ENCODE results near the gene SRP72.
"Not testable (repeated sequence)": the region's sequence is repeated elsewhere in the genome, so short reads cannot be mapped to it uniquely, and the experiment has no call there.

The SRP72 gene

GRCh38 chr4:56465599-56466295 is 1.7 kb upstream of the SRP72 start:
- DNase-seq, result no peak

GRCh38 chr4:56466296-56466761 is 1.1 kb upstream of the SRP72 start:
- not testable (repeated sequence) for DNase-seq

- no peak for DNase-seq
Observed at GRCh38 chr4:56466910-56467283, 520 bp upstream of the SRP72 start.

DNA sequence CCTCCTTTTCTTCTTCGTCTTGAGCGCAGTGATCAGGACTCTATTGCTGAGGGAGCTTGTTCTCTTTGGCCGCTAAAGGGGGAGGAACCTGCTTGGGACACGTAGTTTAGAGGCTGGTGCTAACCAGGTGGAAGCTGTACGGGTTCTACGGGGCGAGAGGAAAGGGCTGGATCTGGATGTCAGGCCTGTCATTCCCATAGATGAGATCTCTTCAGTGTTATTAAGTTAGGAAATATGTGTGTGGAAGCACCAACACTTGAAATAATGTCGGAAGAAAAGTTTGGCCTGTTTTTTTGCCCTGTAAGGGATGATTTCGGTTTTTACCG is 643 bp downstream of the SRP72 start:
- DNase-seq, result no peak

GRCh38 chr4:56469489-56470210 is 2.2 kb downstream of the SRP72 start:
- DNase-seq, result no peak

GRCh38 chr4:56475917-56476316 is 8.5 kb downstream of the SRP72 start:
- DNase-seq, result no peak

DNA sequence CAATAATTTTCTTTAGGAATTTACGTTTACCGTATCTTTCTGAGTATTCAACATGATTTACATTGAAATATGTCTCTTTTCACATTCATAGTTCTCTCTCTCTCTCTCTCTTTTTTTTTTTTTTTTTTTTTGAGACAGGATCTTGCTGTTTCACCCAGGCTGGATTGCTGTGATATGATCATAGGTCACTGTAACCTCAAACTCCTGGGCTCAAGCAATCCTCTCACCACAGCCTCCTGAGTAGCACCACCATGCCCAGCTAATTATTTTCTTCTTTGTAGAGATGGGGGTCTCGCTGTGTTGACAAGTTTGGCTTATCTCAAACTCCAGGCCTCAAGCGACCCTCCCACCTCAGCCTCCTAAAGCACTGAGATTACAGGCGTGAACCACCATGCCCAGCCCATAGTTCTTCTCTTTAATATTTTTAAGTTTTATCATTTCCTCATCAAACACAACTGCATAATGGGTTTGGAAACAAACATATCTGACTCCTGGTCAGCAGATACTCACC is 9.8 kb downstream of the SRP72 start:
- no peak for DNase-seq

- no peak for DNase-seq
Observed at GRCh38 chr4:56480691-56481090, 13.3 kb downstream of the SRP72 start.

- DNase-seq, result no peak
Observed at GRCh38 chr4:56496241-56496640, 28.8 kb downstream of the SRP72 start.

DNA sequence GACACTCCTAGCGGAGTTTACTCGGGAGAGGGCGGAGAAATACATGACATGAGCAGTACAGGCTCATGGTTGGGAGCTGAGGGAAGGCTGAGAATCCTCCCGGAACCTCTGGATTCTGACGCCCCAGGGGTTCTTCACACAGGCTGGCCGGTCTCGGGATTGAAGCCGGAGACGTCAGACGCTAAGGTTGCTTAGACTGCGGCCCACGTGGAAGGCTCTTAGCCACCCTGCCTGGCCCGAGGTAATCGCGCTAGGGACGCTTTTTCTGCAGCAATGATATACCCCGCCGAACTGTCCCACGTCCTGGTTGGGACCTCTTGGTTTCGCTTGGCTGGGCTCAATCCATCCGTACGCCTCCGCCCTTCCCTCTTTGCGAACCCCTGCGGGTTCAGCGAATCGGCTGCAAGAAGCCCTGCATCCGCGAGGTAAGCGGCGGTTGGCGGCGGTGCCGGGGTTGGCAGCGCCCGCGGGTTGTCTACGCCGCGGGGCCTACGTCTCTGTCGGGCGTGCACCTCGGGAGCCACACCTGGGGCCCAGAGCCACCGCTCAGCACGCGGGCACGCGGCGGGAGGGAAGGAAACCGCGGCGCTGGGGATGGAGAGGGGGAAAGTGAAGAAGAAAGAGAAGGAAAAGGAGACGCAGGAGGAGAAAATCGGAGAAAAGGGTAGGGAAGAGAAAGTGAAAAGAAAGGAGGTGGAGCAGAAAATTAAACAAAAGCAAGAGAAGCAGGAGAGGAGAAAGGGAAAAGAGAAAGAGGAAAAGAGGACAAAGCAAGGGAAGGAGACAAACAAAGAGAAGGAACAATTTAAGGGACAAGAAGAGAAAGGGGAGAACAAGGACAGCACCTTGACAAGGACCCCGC is 38.1 kb downstream of the SRP72 start, which contains the start of gene ARL9:
Gene ARL9, plus strand, starts transcription at position 523 of the 862 bp plus-strand sequence. Its CDS starts 72 bp downstream, at position 595.
- peak; percentile 49 for DNase-seq

DNA sequence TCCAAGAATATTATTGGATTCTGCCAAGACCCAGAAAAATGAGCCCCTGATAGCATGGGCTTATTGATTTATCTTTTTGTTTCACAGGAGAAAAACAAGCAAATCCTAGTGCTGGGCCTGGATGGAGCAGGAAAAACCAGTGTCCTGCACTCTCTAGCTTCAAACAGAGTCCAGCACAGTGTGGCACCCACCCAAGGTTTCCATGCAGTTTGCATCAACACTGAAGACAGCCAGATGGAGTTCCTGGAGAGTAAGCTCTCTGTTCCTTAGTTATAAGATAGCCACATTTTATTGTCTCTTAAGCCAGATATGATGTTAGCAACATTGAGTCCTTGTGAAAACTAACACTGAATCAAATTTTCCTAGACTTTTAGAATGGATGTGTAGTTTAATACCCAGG is 43.7 kb downstream of the SRP72 start:
- DNase-seq, result no peak

- DNase-seq, result no peak
Observed at GRCh38 chr4:56512166-56512565, 44.7 kb downstream of the SRP72 start.

- no peak for DNase-seq
Observed at GRCh38 chr4:56513517-56513916, 46.1 kb downstream of the SRP72 start.

DNA sequence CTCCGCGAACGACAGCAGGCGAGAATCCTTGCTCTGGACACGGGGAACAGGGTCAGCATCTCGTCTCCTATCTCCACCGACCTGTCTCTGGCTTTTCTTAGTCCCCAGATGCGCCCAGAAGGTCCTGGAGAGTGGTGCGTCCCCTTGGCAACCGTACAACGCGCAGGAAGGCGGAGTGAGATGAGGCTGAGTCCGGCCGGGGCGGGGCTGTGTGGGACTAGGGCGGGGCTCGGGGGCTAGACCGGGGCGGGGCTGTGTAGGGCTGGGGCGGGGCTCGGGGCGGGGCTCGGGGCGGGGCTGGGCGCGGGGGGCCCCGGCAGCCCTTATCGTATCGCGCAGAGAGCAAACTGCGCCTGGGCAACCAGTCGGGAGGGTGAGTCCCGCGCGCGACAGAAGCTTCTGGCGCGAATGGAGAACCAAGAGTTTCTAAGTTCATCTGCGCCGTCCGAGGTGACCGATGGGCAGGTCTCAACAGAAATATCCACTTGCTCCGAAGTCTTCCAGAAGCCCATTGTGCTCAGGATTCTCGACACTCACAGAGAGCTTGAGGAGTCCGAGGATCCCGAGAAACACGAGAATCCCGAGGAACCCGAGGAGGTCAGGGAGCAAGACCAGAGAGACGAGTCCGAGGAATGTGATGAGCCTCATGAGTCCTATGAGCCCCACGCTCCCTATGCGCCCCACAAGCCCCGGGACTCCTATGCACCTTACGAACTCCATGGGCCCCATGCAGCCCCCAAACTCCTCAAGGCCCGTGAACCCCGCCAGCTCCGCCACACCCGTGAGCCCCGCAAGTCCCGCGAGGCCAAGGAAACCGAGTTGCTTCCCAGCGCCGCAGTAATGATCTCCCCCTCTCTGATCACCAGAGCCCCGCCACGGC is 63.1 kb downstream of the SRP72 start:
- peak; percentile 74 for DNase-seq

DNA sequence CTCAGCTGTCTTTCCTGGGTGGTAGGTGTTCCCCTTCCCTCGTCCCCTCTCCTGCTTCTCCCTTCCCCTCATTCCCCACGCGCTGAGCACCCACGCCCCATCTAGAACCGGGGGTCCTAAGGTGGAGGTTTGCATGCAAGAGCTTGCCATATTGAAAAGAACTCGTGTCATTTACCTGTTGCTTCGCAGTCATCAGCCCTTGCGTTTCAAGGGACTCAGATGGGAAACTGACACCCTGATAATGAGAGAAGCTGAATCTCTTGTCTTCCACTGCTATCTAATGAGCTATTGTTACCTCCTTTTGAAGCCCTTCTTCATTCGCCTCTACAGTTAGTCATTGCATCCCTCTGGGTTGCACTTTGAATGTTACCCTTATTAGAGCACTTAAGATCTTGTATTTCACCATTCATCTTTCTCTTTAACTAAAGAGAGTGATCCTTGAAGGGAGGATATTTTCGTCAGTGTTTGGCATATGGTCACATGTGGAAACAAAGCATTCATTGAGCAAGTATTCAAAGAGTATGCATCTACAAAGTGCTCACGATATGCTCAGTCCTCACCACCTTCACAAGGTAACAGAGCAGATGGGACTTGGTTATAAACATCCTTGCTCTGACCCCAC is 63.8 kb downstream of the SRP72 start:
- DNase-seq, result no peak

DNA sequence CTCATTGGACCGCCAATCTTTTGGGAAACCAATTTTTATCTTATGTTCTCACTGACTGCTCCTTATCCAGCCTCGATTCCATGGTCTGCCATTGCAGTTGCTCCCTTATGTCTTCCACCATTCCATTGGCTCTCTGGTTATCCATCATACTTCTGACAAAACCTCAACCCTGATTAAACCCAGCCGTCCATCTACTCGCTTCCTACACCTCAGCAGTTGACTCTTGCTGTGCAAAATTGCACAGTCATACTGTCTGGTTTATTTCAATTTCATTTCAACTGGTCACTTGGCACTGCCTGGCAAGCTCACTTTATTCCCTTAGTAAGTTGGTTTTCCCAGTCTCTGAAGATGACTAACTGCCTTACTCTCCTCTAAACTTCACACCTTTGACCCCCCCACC is 64.4 kb downstream of the SRP72 start:
- DNase-seq, result no peak

DNA sequence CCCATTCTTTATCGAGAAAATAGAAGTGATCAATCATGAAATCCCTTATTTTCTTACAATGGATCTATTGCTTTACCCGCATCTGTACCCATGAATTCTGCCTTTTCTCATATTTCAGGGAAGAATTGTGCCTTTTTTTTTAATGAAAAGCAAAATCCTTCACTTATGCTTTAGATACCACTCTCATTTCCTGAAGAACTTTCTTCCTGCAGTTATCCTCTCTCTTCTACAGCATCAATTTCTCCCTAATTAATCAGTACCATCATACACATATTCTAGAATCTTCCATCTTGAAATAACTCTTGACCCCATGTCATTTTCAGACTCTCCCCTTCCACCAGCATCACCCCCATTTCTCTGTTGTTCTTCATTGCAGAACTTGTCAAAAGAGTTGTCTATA is 64.8 kb downstream of the SRP72 start:
- DNase-seq, result no peak

GRCh38 chr4:56535915-56536314 is 68.5 kb downstream of the SRP72 start:
- no peak for DNase-seq

- no peak for DNase-seq
Observed at GRCh38 chr4:56537147-56537546, 69.7 kb downstream of the SRP72 start.

GRCh38 chr4:56540826-56541225 is 73.4 kb downstream of the SRP72 start:
- DNase-seq, result no peak

- DNase-seq, result peak; percentile 85
Observed at GRCh38 chr4:56544573-56545131, 77.2 kb downstream of the SRP72 start.
